Hippocampal formation (tissue), 2 donors: ENCODE measurements around the gene GJD4.

Experiments used
- DNase-seq, 2 donors: peaks; one replicate each; lab custom pipeline; 2025; lab: John Stamatoyannopoulos, UW

Gene GJD4

DNA sequence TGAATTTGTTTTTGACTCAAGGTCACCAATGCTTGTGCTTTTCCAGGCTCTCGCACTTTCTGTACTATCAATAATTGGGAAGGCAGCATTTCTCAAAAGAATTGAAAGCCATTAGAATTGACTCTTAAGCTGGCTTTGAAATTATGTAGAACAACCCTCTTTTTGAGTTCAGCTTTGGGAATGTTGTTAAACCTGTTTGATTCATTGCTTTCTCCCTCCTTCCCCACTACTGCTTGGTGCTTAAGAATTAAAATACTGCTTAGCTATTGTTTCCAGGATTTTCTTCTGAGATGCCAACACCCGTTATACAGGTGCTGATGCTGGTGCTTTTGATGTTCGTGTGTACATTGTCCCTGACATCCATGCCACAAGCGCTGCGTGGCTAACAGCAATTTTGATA lies 52.5 kb downstream of the GJD4 start:
- no peak for DNase-seq
